SKM-1 (cell line): Measurements from ENCODE around the gene TOR1B.
A peak's percentile ranks its signal among the peaks of the same experiment; 100 is the strongest.
"Not testable (repeated sequence)": the region's sequence is repeated elsewhere in the genome, so short reads cannot be mapped to it uniquely, and the experiment has no call there.

Experiments used
- DNase-seq: peaks from one replicate; lab custom pipeline; 2025; ENCODE audit not compliant: unreplicated experiment; lab: John Stamatoyannopoulos, UW

Gene TOR1B

GRCh38 chr9:129776566-129776937, 26.4 kb upstream of the TOR1B start:
- DNase-seq: no peak

- peak; percentile 98 for DNase-seq
Observed at GRCh38 chr9:129776938-129777768, 25.8 kb upstream of the TOR1B start.

GRCh38 chr9:129777769-129778130, 25.2 kb upstream of the TOR1B start:
- no peak for DNase-seq

GRCh38 chr9:129778469-129778868, 24.5 kb upstream of the TOR1B start:
- no peak for DNase-seq

GRCh38 chr9:129779560-129780190, 23.3 kb upstream of the TOR1B start:
- no peak for DNase-seq

GRCh38 chr9:129781131-129781530, 21.9 kb upstream of the TOR1B start:
- DNase-seq: no peak

GRCh38 chr9:129781981-129782380, 21.0 kb upstream of the TOR1B start:
- no peak for DNase-seq

GRCh38 chr9:129783516-129784361, 19.2 kb upstream of the TOR1B start:
- peak; percentile 67 for DNase-seq

- DNase-seq: not testable (repeated sequence)
Observed at GRCh38 chr9:129784970-129785369, 18.0 kb upstream of the TOR1B start.

GRCh38 chr9:129785866-129786265, 17.1 kb upstream of the TOR1B start:
- DNase-seq: no peak

- no peak for DNase-seq
Observed at GRCh38 chr9:129786481-129786880, 16.5 kb upstream of the TOR1B start.

GRCh38 chr9:129794549-129794948, 8.4 kb upstream of the TOR1B start:
- DNase-seq: no peak

GRCh38 chr9:129796029-129796428, 7.0 kb upstream of the TOR1B start:
- DNase-seq: not testable (repeated sequence)

GRCh38 chr9:129798973-129799372, 4.0 kb upstream of the TOR1B start:
- DNase-seq: no peak

GRCh38 chr9:129801504-129801903, 1.5 kb upstream of the TOR1B start:
- no peak for DNase-seq

GRCh38 chr9:129803676-129804060, 684 bp downstream of the TOR1B start:
- no peak for DNase-seq

GRCh38 chr9:129806061-129806460, 3.1 kb downstream of the TOR1B start:
- peak; percentile 55 for DNase-seq

GRCh38 chr9:129809346-129809745, 6.4 kb downstream of the TOR1B start:
- no peak for DNase-seq

GRCh38 chr9:129810116-129810515, 7.1 kb downstream of the TOR1B start:
- no peak for DNase-seq

- no peak for DNase-seq
Observed at GRCh38 chr9:129810788-129811187, 7.8 kb downstream of the TOR1B start.

GRCh38 chr9:129811967-129812363, 9.0 kb downstream of the TOR1B start:
- DNase-seq: no peak

- DNase-seq: no peak
Observed at GRCh38 chr9:129812385-129812784, 9.4 kb downstream of the TOR1B start.
